ENCODE measurements around the gene MFSD6. TPM values are rescaled to one million over a fixed set of nuclear protein-coding genes. Genes with fewer than 3 reads are reported as not detected.

MFSD6 gene
- total and polyA plus RNA-seq, 11 donors, result 11.8 to 75.0 (median 18.9) TPM

- TF ChIP-seq CTCF (IDR thresholded peaks at IDR 0.05) (no peak), POLR2A (IDR thresholded peaks at IDR 0.05) (no peak)
- intact Hi-C loops (cut with DNase I), result loop anchor here in 5 of 10 donors (5.0 to 10.0 kb wide), 5 partner anchors 54 to 426 kb away; no protein-coding TSS in a partner anchor
- ATAC-seq, result no peak
- H3K27me3 ChIP-seq, result no peaks in the 10 kb centered on the region
- no peaks in the 10 kb centered on the region for H3K36me3 ChIP-seq
- WGBS, 4 donors, result 76 to 94% (median 85%) methylated on average over 6 of the region's 6 CpGs
- no peak for DNase-seq
- no peak overlapping the region for H3K27ac ChIP-seq
- H3K4me1 ChIP-seq, result no peaks in the 10 kb centered on the region
- no peak overlapping the region for H3K4me3 ChIP-seq
- H3K9me3 ChIP-seq, result no peaks in the 10 kb centered on the region
These were observed 29.3 kb upstream of the MFSD6 start for GRCh38 chr2:190378880-190379237.

- TF ChIP-seq CTCF (IDR thresholded peaks at IDR 0.05) (no peak), POLR2A (IDR thresholded peaks at IDR 0.05) (no peak)
- intact Hi-C loops (cut with DNase I), result loop anchor here in 5 of 10 donors (5.0 to 10.0 kb wide), 5 partner anchors 55 to 425 kb away; no protein-coding TSS in a partner anchor
- ATAC-seq, result peak in 1 of 4 donors; percentile 27
- no peak overlapping the region for H3K4me3 ChIP-seq
- H3K4me1 ChIP-seq, result no peaks in the 10 kb centered on the region
- DNase-seq, result no peak
- 45 to 56% (median 47%) methylated on average over 10 of the region's 10 CpGs for WGBS, 4 donors
- H3K27me3 ChIP-seq, result no peaks in the 10 kb centered on the region
- no peaks in the 10 kb centered on the region for H3K36me3 ChIP-seq
- no peak overlapping the region for H3K27ac ChIP-seq
- no peaks in the 10 kb centered on the region for H3K9me3 ChIP-seq
These were observed 28.7 kb upstream of the MFSD6 start for GRCh38 chr2:190379249-190379964.

DNA sequence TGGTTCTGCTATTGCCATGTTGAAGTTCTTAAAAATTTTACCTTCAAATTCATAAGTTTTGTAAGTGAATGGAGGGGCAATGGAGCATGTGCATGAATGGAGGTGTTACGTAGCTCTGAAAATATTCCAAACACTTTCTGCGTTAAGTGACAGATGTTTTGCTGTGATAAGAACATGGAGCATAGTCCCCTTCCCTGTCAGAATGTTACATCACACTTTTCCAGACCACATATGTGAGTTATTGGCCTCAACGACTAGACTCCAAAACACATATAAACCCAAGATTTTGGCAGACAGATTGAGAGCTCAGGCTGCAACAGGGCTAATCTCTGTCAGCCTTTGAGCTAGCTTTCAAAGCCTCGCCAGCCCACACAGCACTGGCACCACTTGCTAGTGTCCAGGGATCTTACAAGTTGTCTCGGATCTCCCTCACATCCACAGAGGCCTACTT lies 27.2 kb upstream of the MFSD6 start:
- no peak for ATAC-seq
- H3K4me1 ChIP-seq, result no peaks in the 10 kb centered on the region
- no peak for DNase-seq
- TF ChIP-seq CTCF (IDR thresholded peaks at IDR 0.05) (no peak), POLR2A (IDR thresholded peaks at IDR 0.05) (no peak)
- H3K9me3 ChIP-seq, result no peaks in the 10 kb centered on the region
- 73 to 78% (median 76%) methylated on average over 5 of the region's 5 CpGs for WGBS, 4 donors
- intact Hi-C loops (cut with DNase I), result loop anchor here in 6 of 10 donors (2.0 to 10.0 kb wide), 4 partner anchors 131 to 424 kb away; partner anchors contain the start of gene NAB1 (in 1 of the 6)
- H3K4me3 ChIP-seq, result no peak overlapping the region
- H3K36me3 ChIP-seq, result no peaks in the 10 kb centered on the region
- H3K27ac ChIP-seq, result no peak overlapping the region
- no peaks in the 10 kb centered on the region for H3K27me3 ChIP-seq

GRCh38 chr2:190382851-190383250 lies 25.3 kb upstream of the MFSD6 start:
- no peak for DNase-seq
- Histone ChIP-seq H3K4me1 (no peaks in the 10 kb centered on the region), H3K4me3 (no peak overlapping the region), H3K27me3 (no peaks in the 10 kb centered on the region), H3K36me3 (no peaks in the 10 kb centered on the region), H3K9me3 (no peaks in the 10 kb centered on the region), H3K27ac (no peak overlapping the region)
- peak; percentile 51 to 71 (median 62) for ATAC-seq
- TF ChIP-seq POLR2A (IDR thresholded peaks at IDR 0.05), result no peak
- peak; percentile 33 to 71 (median 59) for TF ChIP-seq CTCF (IDR thresholded peaks at IDR 0.05)
- intact Hi-C loops (cut with DNase I), result loop anchor here in 6 of 10 donors (2.0 to 10.0 kb wide), 5 partner anchors 126 to 422 kb away; partner anchors contain the start of gene NAB1 (in 1 of the 6)
- 42 to 48% (median 44%) methylated on average over 1 of the region's 1 CpG for WGBS, 4 donors
